HepG2 (cell line): Measurements from ENCODE around the gene ACOT8. TPM values are rescaled to one million over a fixed set of nuclear protein-coding genes. Genes with fewer than 3 reads are reported as not detected.

ENCODE experiments used
- ARNT2 ChIP-seq: sonication (generic); formaldehyde crosslinking; IDR thresholded peaks from 2 replicates; pipeline ENCODE4 v1.8.0; 2022; ENCODE audit warnings: mild to moderate bottlenecking, low read depth, missing genetic modification reagents, moderate library complexity
- ELF3 ChIP-seq: IDR thresholded peaks from 2 replicates; pipeline ENCODE4 v1.6.1; 2016; ENCODE audit warnings: missing genetic modification reagents, missing compliant biosample characterization
- KDM2A ChIP-seq: sonication (generic); formaldehyde crosslinking; IDR thresholded peaks from 2 replicates; pipeline ENCODE4 v1.4.0; 2020; ENCODE audit warnings: low read depth, missing genetic modification reagents, borderline replicate concordance
- KLF11 ChIP-seq: IDR thresholded peaks from 2 replicates; pipeline ENCODE4 v1.6.1; 2016; ENCODE audit warnings: missing compliant biosample characterization
- TEAD3 ChIP-seq: optimal IDR thresholded peaks from 2 replicates; pipeline ENCODE3; 2016; ENCODE audit warnings: borderline replicate concordance
- ZBTB2 ChIP-seq: sonication (generic); formaldehyde crosslinking; IDR thresholded peaks from 2 replicates; pipeline ENCODE4 v1.8.0; 2022; ENCODE audit warnings: low read depth, missing genetic modification reagents
- ZFP82 ChIP-seq: sonication (generic); formaldehyde crosslinking; IDR thresholded peaks from 2 replicates; pipeline ENCODE4 v1.5.1; 2020; ENCODE audit warnings: mild to moderate bottlenecking, missing genetic modification reagents, borderline replicate concordance
- ZNF430 ChIP-seq: sonication (generic); formaldehyde crosslinking; IDR thresholded peaks from 2 replicates; pipeline ENCODE4 v1.9.0; 2021; ENCODE audit warnings: mild to moderate bottlenecking, missing genetic modification reagents
- ZNF577 ChIP-seq: sonication (generic); formaldehyde crosslinking; IDR thresholded peaks from 2 replicates; pipeline ENCODE4 v1.4.0; 2020; ENCODE audit warnings: mild to moderate bottlenecking, low read depth, missing genetic modification reagents, borderline replicate concordance
- ZNF704 ChIP-seq: sonication (generic); formaldehyde crosslinking; IDR thresholded peaks from 2 replicates; pipeline ENCODE4 v1.8.1; 2023; ENCODE audit warnings: mild to moderate bottlenecking, inconsistent platforms, moderate library complexity, missing genetic modification reagents, borderline replicate concordance
- ZNF724P ChIP-seq: sonication (generic); formaldehyde crosslinking; IDR thresholded peaks from 2 replicates; pipeline ENCODE4 v1.8.0; 2022; ENCODE audit warnings: missing genetic modification reagents, borderline replicate concordance
- ZNF740 ChIP-seq: sonication (generic); formaldehyde crosslinking; IDR thresholded peaks from 2 replicates; pipeline ENCODE4 v1.4.0; 2020; ENCODE audit warnings: missing genetic modification reagents
- ZSCAN31 ChIP-seq: sonication (generic); formaldehyde crosslinking; IDR thresholded peaks from 2 replicates; pipeline ENCODE4 v1.5.0; 2020; ENCODE audit warnings: low read depth, mild to moderate bottlenecking, missing genetic modification reagents
- polyA plus RNA-seq, 8 experiments: library from polyadenylated mRNA; depleted of rRNA in 3 of 8; stranded (reverse) in 7 of 8; unstranded in 1 of 8; fragments of >200 nt; fragmentation: Illumina TruSeq in 4 of 8; extraction: Trizol in 4 of 8; gene quantifications; 2 replicates each; pipeline versions ENCODE4 v1.2.1 to v1.2.3, GENCODE V29; 2011 to 2016; ENCODE audit warnings: low read depth in 4 of 8, missing spikeins in 1 of 8, mixed read lengths in 1 of 8; ENCODE audit not compliant: insufficient read depth in 1 of 8
- total RNA-seq, 5 experiments: library from RNA; depleted of rRNA; stranded (reverse); fragments of >200 nt; fragmentation: Illumina TruSeq; extraction: Trizol; gene quantifications; 2 replicates each; pipeline ENCODE4 v1.2.3, GENCODE V29; 2016; ENCODE audit warnings: low read depth in 1 of 5
- TF ChIP-seq, protein P1 (sequence below), 2 experiments: sonication (generic) in 1 of 2; formaldehyde crosslinking in 1 of 2; IDR thresholded peaks; 2 replicates each; pipeline versions ENCODE4 v1.6.1 to v1.9.0; 2014 to 2022; ENCODE audit warnings: antibody characterized with exemption in 1 of 2, borderline replicate concordance in 1 of 2, inconsistent platforms in 1 of 2, low read depth in 1 of 2, missing genetic modification reagents in 1 of 2
- TF ChIP-seq, protein P2 (sequence below): sonication (generic); IDR thresholded peaks from 2 replicates; pipeline ENCODE4 v1.6.1; 2016; ENCODE audit warnings: low read depth, borderline replicate concordance
- TF ChIP-seq, protein P3 (sequence below): sonication (generic); formaldehyde crosslinking; IDR thresholded peaks from 2 replicates; pipeline ENCODE4 v1.5.1; 2020; ENCODE audit warnings: mild to moderate bottlenecking, moderate library complexity, missing genetic modification reagents

The ACOT8 gene
- total and polyA plus RNA-seq, 2 of the 13 experiments (the other 11 are each of a cell fraction or from before 2014, with no cell fraction given): 31.4 to 45.5 TPM

- TF ChIP-seq ZFP82: no peak
- no peak for TF ChIP-seq TEAD3 (CRISPR knock-in tag)
- TF ChIP-seq, protein P1, sequence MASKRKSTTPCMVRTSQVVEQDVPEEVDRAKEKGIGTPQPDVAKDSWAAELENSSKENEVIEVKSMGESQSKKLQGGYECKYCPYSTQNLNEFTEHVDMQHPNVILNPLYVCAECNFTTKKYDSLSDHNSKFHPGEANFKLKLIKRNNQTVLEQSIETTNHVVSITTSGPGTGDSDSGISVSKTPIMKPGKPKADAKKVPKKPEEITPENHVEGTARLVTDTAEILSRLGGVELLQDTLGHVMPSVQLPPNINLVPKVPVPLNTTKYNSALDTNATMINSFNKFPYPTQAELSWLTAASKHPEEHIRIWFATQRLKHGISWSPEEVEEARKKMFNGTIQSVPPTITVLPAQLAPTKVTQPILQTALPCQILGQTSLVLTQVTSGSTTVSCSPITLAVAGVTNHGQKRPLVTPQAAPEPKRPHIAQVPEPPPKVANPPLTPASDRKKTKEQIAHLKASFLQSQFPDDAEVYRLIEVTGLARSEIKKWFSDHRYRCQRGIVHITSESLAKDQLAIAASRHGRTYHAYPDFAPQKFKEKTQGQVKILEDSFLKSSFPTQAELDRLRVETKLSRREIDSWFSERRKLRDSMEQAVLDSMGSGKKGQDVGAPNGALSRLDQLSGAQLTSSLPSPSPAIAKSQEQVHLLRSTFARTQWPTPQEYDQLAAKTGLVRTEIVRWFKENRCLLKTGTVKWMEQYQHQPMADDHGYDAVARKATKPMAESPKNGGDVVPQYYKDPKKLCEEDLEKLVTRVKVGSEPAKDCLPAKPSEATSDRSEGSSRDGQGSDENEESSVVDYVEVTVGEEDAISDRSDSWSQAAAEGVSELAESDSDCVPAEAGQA (IDR thresholded peaks at IDR 0.05; ENCODE audit: low read depth): no peak
- TF ChIP-seq, protein P1 (CRISPR knock-in tag; IDR thresholded peaks at IDR 0.05; ENCODE audit: borderline replicate concordance): no peak
- no peak for TF ChIP-seq ZNF740 (CRISPR knock-in tag)
- TF ChIP-seq ZNF430: no peak
- no peak for TF ChIP-seq ZNF724P (CRISPR knock-in tag)
- no peak for TF ChIP-seq KDM2A
- peak; percentile 39; the same call in 1 of the 2 replicates for TF ChIP-seq ARNT2 (CRISPR knock-in tag)
- no peak for TF ChIP-seq ZNF577 (CRISPR knock-in tag)
- TF ChIP-seq, protein P2, sequence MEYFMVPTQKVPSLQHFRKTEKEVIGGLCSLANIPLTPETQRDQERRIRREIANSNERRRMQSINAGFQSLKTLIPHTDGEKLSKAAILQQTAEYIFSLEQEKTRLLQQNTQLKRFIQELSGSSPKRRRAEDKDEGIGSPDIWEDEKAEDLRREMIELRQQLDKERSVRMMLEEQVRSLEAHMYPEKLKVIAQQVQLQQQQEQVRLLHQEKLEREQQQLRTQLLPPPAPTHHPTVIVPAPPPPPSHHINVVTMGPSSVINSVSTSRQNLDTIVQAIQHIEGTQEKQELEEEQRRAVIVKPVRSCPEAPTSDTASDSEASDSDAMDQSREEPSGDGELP: no peak
- TF ChIP-seq ZBTB2: no peak
- TF ChIP-seq ZNF704: no peak
- 0 out of 2 replicates have a peak, but pooled peaks have one; percentile 40 for TF ChIP-seq ZSCAN31
- TF ChIP-seq KLF11 (CRISPR knock-in tag): no peak
- 0 out of 2 replicates have a peak, but pooled peaks have one; percentile 32 for TF ChIP-seq ELF3 (CRISPR knock-in tag)
- TF ChIP-seq, protein P3, sequence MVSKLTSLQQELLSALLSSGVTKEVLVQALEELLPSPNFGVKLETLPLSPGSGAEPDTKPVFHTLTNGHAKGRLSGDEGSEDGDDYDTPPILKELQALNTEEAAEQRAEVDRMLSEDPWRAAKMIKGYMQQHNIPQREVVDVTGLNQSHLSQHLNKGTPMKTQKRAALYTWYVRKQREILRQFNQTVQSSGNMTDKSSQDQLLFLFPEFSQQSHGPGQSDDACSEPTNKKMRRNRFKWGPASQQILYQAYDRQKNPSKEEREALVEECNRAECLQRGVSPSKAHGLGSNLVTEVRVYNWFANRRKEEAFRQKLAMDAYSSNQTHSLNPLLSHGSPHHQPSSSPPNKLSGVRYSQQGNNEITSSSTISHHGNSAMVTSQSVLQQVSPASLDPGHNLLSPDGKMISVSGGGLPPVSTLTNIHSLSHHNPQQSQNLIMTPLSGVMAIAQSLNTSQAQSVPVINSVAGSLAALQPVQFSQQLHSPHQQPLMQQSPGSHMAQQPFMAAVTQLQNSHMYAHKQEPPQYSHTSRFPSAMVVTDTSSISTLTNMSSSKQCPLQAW (CRISPR knock-in tag): no peak
Observed at GRCh38 chr20:45861221-45862075, 4.3 kb upstream of the ACOT8 start (continued).
